ENCODE measurements around the gene BZW2.

Gene BZW2

DNA sequence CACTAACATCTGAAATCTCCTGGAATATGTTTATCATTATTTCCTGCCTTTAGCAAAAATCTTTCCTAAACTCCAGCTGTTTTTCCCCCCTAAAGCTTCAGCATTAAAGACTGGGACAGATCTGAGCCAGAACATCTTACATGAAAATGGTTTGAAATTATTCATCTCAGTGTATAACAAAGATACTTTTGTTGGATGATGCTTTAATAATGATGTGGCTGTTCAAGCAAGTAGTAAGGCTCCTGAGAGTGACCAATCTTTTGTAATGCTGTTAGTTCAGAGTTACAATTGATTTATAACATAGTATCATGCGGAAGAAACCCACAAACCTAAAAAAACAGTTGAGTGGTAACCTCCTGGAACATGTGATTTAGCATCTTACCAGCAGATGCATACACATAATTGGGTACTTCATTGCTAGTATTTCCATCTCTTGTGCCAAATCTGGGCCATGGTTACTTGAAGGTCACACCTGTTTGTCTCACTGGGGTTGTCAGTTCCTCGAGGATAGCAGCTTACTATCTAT lies 1.5 kb downstream of the BZW2 start:
- Histone ChIP-seq H3K4me2 (ENCODE audit: low read length) (no peak overlapping the region), H3K79me2 (peaks cover 24% of the 10 kb centered on the region), H3K27ac (no peak overlapping the region), H3K27me3 (ENCODE audit: control insufficient read depth, insufficient read depth, low read length) (no peaks in the 10 kb centered on the region), H3K4me1 (no peaks in the 10 kb centered on the region), H2AFZ (no peak overlapping the region), H3K9ac (no peak overlapping the region), H3K9me3 (ENCODE audit: control insufficient read depth, low read length) (no peaks in the 10 kb centered on the region), H3K4me3 (ENCODE audit: low read depth, low read length) (no peak overlapping the region), H3K36me3 (ENCODE audit: control insufficient read depth, insufficient read depth, low read length) (no peaks in the 10 kb centered on the region)
- TF ChIP-seq, protein P1, sequence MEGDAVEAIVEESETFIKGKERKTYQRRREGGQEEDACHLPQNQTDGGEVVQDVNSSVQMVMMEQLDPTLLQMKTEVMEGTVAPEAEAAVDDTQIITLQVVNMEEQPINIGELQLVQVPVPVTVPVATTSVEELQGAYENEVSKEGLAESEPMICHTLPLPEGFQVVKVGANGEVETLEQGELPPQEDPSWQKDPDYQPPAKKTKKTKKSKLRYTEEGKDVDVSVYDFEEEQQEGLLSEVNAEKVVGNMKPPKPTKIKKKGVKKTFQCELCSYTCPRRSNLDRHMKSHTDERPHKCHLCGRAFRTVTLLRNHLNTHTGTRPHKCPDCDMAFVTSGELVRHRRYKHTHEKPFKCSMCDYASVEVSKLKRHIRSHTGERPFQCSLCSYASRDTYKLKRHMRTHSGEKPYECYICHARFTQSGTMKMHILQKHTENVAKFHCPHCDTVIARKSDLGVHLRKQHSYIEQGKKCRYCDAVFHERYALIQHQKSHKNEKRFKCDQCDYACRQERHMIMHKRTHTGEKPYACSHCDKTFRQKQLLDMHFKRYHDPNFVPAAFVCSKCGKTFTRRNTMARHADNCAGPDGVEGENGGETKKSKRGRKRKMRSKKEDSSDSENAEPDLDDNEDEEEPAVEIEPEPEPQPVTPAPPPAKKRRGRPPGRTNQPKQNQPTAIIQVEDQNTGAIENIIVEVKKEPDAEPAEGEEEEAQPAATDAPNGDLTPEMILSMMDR (IDR thresholded peaks at IDR 0.05), result no peak

DNA sequence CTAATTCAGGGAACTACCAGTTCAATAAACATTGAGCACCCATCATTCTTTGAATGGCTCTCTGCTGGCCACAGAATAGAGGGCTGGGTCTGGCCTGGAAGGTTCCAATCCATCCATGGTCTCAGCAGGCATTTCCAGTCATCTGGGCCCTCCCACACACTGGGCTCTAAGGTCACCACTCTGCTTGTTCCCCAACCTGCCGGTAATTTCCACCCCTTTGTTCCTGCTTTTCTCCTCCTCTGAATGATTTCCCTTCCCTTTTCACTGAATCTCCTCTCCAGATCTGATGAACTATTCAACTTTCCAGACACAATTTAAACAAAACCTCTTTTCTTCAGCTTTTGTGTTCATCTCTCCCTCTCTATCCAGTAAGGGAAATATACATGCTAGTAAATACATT lies 2.6 kb downstream of the BZW2 start:
- TF ChIP-seq, protein P1 (IDR thresholded peaks at IDR 0.05), result no peak
- Histone ChIP-seq H3K36me3 (ENCODE audit: control insufficient read depth, insufficient read depth, low read length) (no peaks in the 10 kb centered on the region), H3K9me3 (ENCODE audit: control insufficient read depth, low read length) (no peaks in the 10 kb centered on the region), H2AFZ (no peak overlapping the region), H3K4me2 (ENCODE audit: low read length) (no peak overlapping the region), H3K27ac (no peak overlapping the region), H3K9ac (no peak overlapping the region), H3K79me2 (peaks cover 16% of the 10 kb centered on the region), H3K27me3 (ENCODE audit: control insufficient read depth, insufficient read depth, low read length) (no peaks in the 10 kb centered on the region), H3K4me1 (peaks cover 4% of the 10 kb centered on the region), H3K4me3 (ENCODE audit: low read depth, low read length) (no peak overlapping the region)

DNA sequence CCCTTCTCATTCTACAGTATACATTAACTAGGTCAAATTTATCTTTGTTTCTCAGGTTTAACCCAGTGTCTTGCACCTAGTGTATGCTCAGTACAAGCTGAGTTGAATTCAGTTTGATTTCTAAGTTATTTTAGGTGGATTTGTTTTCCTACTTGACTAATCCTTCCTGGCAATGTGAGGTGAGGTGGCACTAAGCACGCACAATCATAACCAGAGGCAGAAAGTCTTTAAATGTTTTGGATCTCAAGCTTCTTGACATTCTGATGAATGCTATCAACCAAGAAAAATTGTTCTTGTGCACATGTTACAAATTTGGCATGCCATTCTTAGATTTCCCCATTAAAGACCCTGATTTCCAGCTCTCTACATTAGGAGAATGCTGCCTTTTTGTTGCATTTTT lies 3.2 kb downstream of the BZW2 start:
- Histone ChIP-seq H3K27ac (no peak overlapping the region), H3K4me3 (ENCODE audit: low read depth, low read length) (no peak overlapping the region), H3K27me3 (ENCODE audit: control insufficient read depth, insufficient read depth, low read length) (no peaks in the 10 kb centered on the region), H3K9me3 (ENCODE audit: control insufficient read depth, low read length) (no peaks in the 10 kb centered on the region), H2AFZ (no peak overlapping the region), H3K4me2 (ENCODE audit: low read length) (no peak overlapping the region), H3K36me3 (ENCODE audit: control insufficient read depth, insufficient read depth, low read length) (no peaks in the 10 kb centered on the region), H3K4me1 (peaks cover 6% of the 10 kb centered on the region), H3K79me2 (peaks cover 11% of the 10 kb centered on the region), H3K9ac (no peak overlapping the region)
- TF ChIP-seq, protein P1 (IDR thresholded peaks at IDR 0.05), result no peak

DNA sequence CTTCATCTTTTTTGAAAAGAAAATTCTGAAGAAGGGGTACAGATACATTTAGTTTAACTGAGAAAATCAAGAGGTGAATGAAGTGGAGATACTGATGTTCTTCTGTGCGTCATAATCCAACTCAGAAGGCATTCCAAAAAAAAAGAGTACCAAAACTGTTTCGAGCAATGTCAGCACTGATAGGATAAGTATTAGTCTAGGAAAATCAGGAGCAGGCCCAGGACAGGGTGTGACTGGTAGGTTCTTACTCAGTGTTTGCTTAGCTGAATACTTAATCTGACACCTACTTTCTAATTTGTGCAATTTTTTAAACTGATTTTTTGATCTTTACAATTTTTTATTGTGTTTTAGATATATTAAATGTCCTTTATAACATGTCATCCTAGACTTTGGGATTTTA lies 4.3 kb downstream of the BZW2 start:
- no peak overlapping the region for H3K9ac ChIP-seq
- TF ChIP-seq, protein P1 (IDR thresholded peaks at IDR 0.05), result no peak
- no peak overlapping the region for H3K4me3 ChIP-seq (ENCODE audit: low read depth, low read length)
- H3K9me3 ChIP-seq (ENCODE audit: control insufficient read depth, low read length), result no peaks in the 10 kb centered on the region
- no peak overlapping the region for H2AFZ ChIP-seq
- peaks cover 5% of the 10 kb centered on the region for H3K79me2 ChIP-seq
- H3K4me2 ChIP-seq (ENCODE audit: low read length), result no peak overlapping the region
- H3K27me3 ChIP-seq (ENCODE audit: control insufficient read depth, insufficient read depth, low read length), result no peaks in the 10 kb centered on the region
- peaks cover 6% of the 10 kb centered on the region for H3K4me1 ChIP-seq
- no peaks in the 10 kb centered on the region for H3K36me3 ChIP-seq (ENCODE audit: control insufficient read depth, insufficient read depth, low read length)
- no peak overlapping the region for H3K27ac ChIP-seq

Data from parathyroid adenoma (tissue), 2 donors.